ENCODE data around the gene NPPA.

GRCh38 chr1:11800391-11800755, 47.2 kb downstream of the NPPA start:
- TF ChIP-seq POLR2A (IDR thresholded peaks at IDR 0.05), result no peak
- no peak for TF ChIP-seq CTCF (IDR thresholded peaks at IDR 0.05)

All from adrenal gland (tissue), 5 donors.